Smooth muscle cell (in vitro differentiated cells): ENCODE data around the gene CLNK. TPM values are rescaled to one million over a fixed set of nuclear protein-coding genes. Genes with fewer than 3 reads are reported as not detected.

Experiments used
- DNase-seq: peaks from one replicate; lab custom pipeline; 2025; ENCODE audit not compliant: unreplicated experiment; lab: John Stamatoyannopoulos, UW
- H2AFZ ChIP-seq: fragments of 200-600 bp; sonication (generic); 2 replicates; pipeline ENCODE4 v1.6.0; 2016; ENCODE audit warnings: antibody characterized with exemption, low read depth, mild to moderate bottlenecking
- H3F3A ChIP-seq: fragments of 200-600 bp; sonication (generic); 2 replicates; pipeline ENCODE4 v1.6.0; 2017; ENCODE audit warnings: antibody characterized with exemption, low read depth
- H3K27ac ChIP-seq: fragments of 200-600 bp; sonication (generic); 2 replicates; pipeline ENCODE4 v1.5.1; 2016; ENCODE audit warnings: low read depth, mild to moderate bottlenecking
- H3K27me3 ChIP-seq: fragments of 200-600 bp; sonication (generic); 2 replicates; pipeline ENCODE4 v1.6.1; 2016; ENCODE audit warnings: low read depth, mild to moderate bottlenecking
- H3K36me3 ChIP-seq: fragments of 200-600 bp; sonication (generic); 2 replicates; pipeline ENCODE4 v1.5.1; 2016; ENCODE audit warnings: low read depth
- H3K4me1 ChIP-seq: fragments of 200-600 bp; sonication (generic); 2 replicates; pipeline ENCODE4 v1.5.1; 2016; ENCODE audit warnings: low read depth
- H3K4me2 ChIP-seq: fragments of 200-600 bp; sonication (generic); 2 replicates; pipeline ENCODE4 v1.6.0; 2016; ENCODE audit warnings: mild to moderate bottlenecking
- H3K4me3 ChIP-seq: fragments of 200-600 bp; sonication (generic); 2 replicates; pipeline ENCODE4 v1.5.1; 2016; ENCODE audit warnings: mild to moderate bottlenecking
- H3K79me2 ChIP-seq: fragments of 200-600 bp; sonication (generic); 2 replicates; pipeline ENCODE4 v1.6.0; 2016; ENCODE audit warnings: low read depth, mild to moderate bottlenecking
- H3K9ac ChIP-seq: fragments of 200-600 bp; sonication (generic); 2 replicates; pipeline ENCODE4 v1.6.0; 2016; ENCODE audit warnings: low read depth
- H3K9me3 ChIP-seq: fragments of 200-600 bp; sonication (generic); replicated peaks from 2 replicates; pipeline ENCODE4 v1.5.1; 2016; ENCODE audit warnings: low read depth
- H4K20me1 ChIP-seq: fragments of 200-600 bp; sonication (generic); 2 replicates; pipeline ENCODE4 v1.6.0; 2016; ENCODE audit warnings: low read depth
- WGBS: methylation state at CpG from one replicate; pipeline ENCODE4 v1.1.7; 2016; ENCODE audit warnings: low lambda C conversion rate; 5-methylcytosine and 5-hydroxymethylcytosine counted together
- polyA plus RNA-seq: library from polyadenylated mRNA; unstranded; fragments of >200 nt; fragmentation: Nextera tagmentation; extraction: Ambion mirVana; gene quantifications from 2 replicates; pipeline ENCODE4 v1.2.1, GENCODE V29; 2016
- total RNA-seq: library from RNA; depleted of rRNA; stranded (reverse); fragments of >200 nt; gene quantifications from 2 replicates; pipeline ENCODE4 v1.2.3, GENCODE V29; 2014
- TF ChIP-seq, protein P1 (sequence below): fragments of 200-600 bp; sonication (generic); IDR thresholded peaks from 2 replicates; pipeline ENCODE4 v1.5.1; 2017; ENCODE audit warnings: borderline replicate concordance, mild to moderate bottlenecking, antibody characterized with exemption; ENCODE audit not compliant: insufficient read depth, poor library complexity, severe bottlenecking

The CLNK gene
- total and polyA plus RNA-seq, 2 experiments from 2014 or later = not detected

DNA sequence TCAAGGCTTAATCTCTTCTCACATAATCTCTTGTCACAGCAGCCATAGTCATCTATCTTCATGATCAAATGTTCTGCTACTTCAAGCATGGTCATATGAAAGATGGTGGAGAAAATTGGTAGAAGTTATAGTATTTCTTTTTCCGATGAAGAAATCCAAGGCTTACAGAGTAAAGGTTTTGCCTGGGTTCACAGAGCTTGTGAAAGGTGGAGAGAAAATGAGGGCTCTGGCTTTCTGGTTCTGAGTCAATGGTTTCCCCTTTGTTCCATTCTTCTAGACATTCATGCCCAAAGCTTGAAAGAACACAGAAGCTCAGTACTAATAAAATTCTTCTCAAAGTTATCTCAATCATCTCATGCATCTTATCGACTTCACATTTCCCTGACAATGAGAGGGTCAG is 36.1 kb downstream of the CLNK start:
- Histone ChIP-seq H3K4me2 (no peak overlapping the region), H3K4me3 (no peak overlapping the region), H3K79me2 (no peaks in the 10 kb centered on the region), H3F3A (no peaks in the 10 kb centered on the region), H3K36me3 (no peaks in the 10 kb centered on the region), H2AFZ (no peak overlapping the region), H3K27me3 (no peaks in the 10 kb centered on the region), H3K27ac (no peak overlapping the region), H3K9ac (no peak overlapping the region), H3K9me3 (no peaks in the 10 kb centered on the region), H3K4me1 (no peaks in the 10 kb centered on the region), H4K20me1 (no peaks in the 10 kb centered on the region)
- 63% methylated on average over 2 of the region's 2 CpGs for WGBS
- DNase-seq = no peak
- TF ChIP-seq, protein P1, sequence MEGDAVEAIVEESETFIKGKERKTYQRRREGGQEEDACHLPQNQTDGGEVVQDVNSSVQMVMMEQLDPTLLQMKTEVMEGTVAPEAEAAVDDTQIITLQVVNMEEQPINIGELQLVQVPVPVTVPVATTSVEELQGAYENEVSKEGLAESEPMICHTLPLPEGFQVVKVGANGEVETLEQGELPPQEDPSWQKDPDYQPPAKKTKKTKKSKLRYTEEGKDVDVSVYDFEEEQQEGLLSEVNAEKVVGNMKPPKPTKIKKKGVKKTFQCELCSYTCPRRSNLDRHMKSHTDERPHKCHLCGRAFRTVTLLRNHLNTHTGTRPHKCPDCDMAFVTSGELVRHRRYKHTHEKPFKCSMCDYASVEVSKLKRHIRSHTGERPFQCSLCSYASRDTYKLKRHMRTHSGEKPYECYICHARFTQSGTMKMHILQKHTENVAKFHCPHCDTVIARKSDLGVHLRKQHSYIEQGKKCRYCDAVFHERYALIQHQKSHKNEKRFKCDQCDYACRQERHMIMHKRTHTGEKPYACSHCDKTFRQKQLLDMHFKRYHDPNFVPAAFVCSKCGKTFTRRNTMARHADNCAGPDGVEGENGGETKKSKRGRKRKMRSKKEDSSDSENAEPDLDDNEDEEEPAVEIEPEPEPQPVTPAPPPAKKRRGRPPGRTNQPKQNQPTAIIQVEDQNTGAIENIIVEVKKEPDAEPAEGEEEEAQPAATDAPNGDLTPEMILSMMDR = no peak

DNA sequence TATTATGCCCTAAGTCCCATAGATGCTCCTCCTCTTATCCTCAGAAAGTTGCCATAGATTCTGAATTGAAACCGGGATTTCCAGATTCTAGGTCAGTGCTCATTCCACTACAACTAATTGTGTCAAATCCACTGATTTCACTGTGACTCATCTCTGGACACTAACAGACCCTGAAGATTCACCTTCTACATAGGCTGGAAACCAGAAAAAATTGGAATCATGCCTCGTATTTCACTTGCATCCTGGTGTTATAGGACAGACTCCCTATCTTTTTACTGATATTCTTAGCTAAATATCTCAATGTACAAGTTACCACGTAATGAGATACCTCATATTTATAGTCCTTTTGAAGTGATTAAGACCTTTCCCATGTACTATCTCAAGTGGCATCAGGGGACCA is 36.7 kb downstream of the CLNK start:
- no peak overlapping the region for H3K4me3 ChIP-seq
- no peaks in the 10 kb centered on the region for H3K4me1 ChIP-seq
- H4K20me1 ChIP-seq = no peaks in the 10 kb centered on the region
- H3K36me3 ChIP-seq = no peaks in the 10 kb centered on the region
- H3K4me2 ChIP-seq = no peak overlapping the region
- no peak overlapping the region for H3K27ac ChIP-seq
- H3F3A ChIP-seq = no peaks in the 10 kb centered on the region
- H3K9ac ChIP-seq = no peak overlapping the region
- TF ChIP-seq, protein P1 = no peak
- DNase-seq = no peak
- no peaks in the 10 kb centered on the region for H3K9me3 ChIP-seq
- no peaks in the 10 kb centered on the region for H3K27me3 ChIP-seq
- H2AFZ ChIP-seq = no peak overlapping the region
- WGBS = 62% methylated on average over 3 of the region's 3 CpGs
- no peaks in the 10 kb centered on the region for H3K79me2 ChIP-seq

DNA sequence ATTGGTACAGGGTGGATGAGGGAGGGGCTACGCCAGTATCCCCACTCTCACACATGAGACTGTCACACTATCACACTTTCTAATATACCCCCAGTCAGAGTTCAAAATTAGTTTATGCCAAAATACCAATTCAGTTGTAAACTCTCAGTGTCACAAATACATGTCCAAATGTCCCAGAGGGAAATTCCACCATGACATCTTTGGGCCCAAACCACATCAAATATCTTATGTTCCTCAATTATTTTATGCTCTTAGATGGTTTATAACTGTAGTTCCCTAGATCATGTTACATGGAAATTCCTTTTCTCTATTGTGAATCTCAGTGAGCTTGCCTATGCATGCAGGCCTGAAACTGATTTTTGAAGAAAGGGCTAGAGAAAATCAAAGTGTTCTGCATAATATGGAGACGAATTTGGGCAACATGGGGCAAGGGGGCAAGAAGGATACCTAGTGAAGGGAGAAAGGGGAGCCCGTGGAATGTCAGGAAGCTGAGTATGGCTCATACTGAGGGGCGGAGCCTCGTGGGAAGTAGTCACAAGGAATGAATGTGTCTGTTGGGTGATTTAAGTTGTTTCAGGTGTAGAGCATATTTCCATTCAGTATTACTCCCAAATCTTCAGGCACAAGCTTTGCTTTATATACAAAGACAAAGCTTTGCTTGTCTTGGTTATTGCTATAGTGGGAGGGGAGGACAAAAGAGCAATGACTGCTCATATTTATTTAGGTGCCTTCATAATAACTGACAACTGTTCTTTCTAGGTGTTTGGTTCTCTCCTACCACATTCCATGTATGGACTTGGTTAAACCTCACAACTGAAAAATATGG is 40.8 kb downstream of the CLNK start:
- Histone ChIP-seq H3K27ac (no peak overlapping the region), H3K4me1 (no peaks in the 10 kb centered on the region), H3K79me2 (no peaks in the 10 kb centered on the region), H3K9ac (no peak overlapping the region), H3K9me3 (no peaks in the 10 kb centered on the region), H3K4me3 (no peak overlapping the region), H2AFZ (no peak overlapping the region), H3F3A (no peaks in the 10 kb centered on the region), H3K36me3 (no peaks in the 10 kb centered on the region), H3K27me3 (no peaks in the 10 kb centered on the region), H4K20me1 (no peaks in the 10 kb centered on the region), H3K4me2 (no peak overlapping the region)
- TF ChIP-seq, protein P1 = no peak
- 91% methylated on average over 5 of the region's 5 CpGs for WGBS
- no peak for DNase-seq

DNA sequence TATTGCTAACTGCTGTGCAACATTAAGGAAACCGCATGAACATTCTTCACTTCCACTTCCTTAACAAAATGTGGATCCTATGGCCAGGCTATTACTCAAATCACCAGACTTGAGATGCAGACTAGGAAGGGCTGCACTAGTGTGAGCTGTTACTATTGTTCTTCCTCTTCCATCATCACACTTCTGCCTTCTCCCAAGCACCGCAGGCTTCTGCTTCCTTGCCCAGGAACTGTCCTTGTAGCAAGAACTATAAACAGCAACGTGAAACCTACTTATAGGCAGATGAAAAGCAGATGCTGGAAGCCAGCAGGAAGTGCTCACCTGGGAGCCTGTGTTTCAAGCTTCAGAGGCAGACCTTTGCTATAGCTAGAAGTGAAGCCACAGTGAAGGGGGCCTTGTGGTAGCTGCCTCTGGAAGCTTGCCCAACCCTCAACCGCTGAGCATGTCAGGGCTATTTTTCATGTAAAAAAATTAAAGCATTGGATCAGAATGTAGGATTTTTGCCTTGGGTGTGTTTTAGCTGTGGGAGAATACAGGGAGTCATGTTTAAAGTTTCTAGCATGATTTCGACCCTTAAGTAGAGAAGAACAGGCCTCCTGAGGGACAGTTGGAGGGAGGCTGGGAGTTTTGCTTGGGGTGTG is 43.9 kb downstream of the CLNK start:
- H3K9me3 ChIP-seq = no peaks in the 10 kb centered on the region
- H4K20me1 ChIP-seq = no peaks in the 10 kb centered on the region
- no peak for DNase-seq
- no peaks in the 10 kb centered on the region for H3K4me1 ChIP-seq
- 88% methylated on average over 5 of the region's 5 CpGs for WGBS
- TF ChIP-seq, protein P1 = no peak
- H3K4me3 ChIP-seq = no peak overlapping the region
- H3K27ac ChIP-seq = no peak overlapping the region
- no peak overlapping the region for H3K4me2 ChIP-seq
- H3K36me3 ChIP-seq = no peaks in the 10 kb centered on the region
- H3K79me2 ChIP-seq = no peaks in the 10 kb centered on the region
- H3K9ac ChIP-seq = no peak overlapping the region
- H2AFZ ChIP-seq = no peak overlapping the region
- H3K27me3 ChIP-seq = no peaks in the 10 kb centered on the region
- H3F3A ChIP-seq = no peaks in the 10 kb centered on the region
